ENCODE measurements around the gene EVL. TPM values are rescaled to one million over a fixed set of nuclear protein-coding genes. Genes with fewer than 3 reads are reported as not detected.

EVL gene
- total RNA-seq, 2 experiments from 2014 or later: 340 to 351 TPM

DNA sequence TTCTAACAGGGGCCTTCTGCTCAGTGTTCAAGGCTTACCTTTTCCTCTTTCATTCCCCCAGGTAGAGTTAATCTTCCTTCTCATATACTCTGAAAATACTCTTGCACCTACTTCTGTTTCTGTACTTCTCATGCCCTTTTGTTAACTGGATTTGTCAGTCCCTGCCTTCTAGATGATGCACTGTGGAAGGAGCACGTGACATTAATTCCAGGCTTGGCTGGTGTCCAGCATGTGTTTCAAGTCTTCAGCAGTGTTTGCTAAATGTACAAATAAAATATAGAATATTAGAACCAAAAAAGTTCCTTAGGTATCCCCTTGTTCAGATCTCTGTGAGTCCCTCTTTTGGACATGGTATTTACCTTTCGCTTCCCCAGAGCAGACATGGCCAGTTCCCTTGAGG is 27.9 kb upstream of the EVL start:
- DNase-seq (no peak), ATAC-seq (no peak)
- TF ChIP-seq, protein P1, sequence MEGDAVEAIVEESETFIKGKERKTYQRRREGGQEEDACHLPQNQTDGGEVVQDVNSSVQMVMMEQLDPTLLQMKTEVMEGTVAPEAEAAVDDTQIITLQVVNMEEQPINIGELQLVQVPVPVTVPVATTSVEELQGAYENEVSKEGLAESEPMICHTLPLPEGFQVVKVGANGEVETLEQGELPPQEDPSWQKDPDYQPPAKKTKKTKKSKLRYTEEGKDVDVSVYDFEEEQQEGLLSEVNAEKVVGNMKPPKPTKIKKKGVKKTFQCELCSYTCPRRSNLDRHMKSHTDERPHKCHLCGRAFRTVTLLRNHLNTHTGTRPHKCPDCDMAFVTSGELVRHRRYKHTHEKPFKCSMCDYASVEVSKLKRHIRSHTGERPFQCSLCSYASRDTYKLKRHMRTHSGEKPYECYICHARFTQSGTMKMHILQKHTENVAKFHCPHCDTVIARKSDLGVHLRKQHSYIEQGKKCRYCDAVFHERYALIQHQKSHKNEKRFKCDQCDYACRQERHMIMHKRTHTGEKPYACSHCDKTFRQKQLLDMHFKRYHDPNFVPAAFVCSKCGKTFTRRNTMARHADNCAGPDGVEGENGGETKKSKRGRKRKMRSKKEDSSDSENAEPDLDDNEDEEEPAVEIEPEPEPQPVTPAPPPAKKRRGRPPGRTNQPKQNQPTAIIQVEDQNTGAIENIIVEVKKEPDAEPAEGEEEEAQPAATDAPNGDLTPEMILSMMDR (IDR thresholded peaks at IDR 0.05): no peak
- no peaks in the 10 kb centered on the region for H3K9me3 Mint-ChIP-seq
- intact Hi-C loops (cut with micrococcal nuclease): no loop called here
- H3K27me3 Mint-ChIP-seq: no peaks in the 10 kb centered on the region
- ChIA-PET CTCF (interaction anchor here (0.8 to 4.9 kb wide), 7 partner anchors 12 to 71 kb away, joined by 3 to 19 read pairs (median 3); no protein-coding TSS in a partner anchor), POLR2A (interaction anchor here (0.6 to 0.7 kb wide), 2 partner anchors 17 to 101 kb away, joined by 3 to 4 read pairs; no protein-coding TSS in a partner anchor)
- no peak overlapping the region for H3K27ac Mint-ChIP-seq
- no peak overlapping the region for H3K4me3 Mint-ChIP-seq
- no peaks in the 10 kb centered on the region for H3K36me3 Mint-ChIP-seq (ENCODE audit: low read depth)
- H3K4me1 Mint-ChIP-seq (ENCODE audit: low read depth): peaks cover 9% of the 10 kb centered on the region

DNA sequence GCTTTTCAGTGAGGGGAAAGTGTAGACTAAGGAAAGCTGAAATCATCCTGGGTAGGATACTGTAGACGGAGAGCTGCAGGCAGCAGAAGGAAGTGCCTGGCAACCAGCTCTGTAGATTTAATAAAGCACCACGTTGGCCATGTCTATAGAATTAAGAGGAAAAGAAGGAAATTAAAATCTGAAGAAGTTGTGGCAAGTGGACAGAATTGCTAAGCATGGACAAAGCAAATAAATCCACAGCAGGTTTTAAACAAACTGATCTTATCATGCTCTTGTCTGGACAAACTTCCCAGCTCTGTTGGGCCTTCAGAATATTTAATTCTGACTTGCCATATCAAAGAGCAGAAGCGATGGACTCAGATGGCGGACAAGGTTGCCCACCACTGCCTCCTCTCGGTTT is 27.2 kb upstream of the EVL start:
- H3K9me3 Mint-ChIP-seq: no peaks in the 10 kb centered on the region
- intact Hi-C loops (cut with micrococcal nuclease): no loop called here
- no peak overlapping the region for H3K4me3 Mint-ChIP-seq
- TF ChIP-seq, protein P1 (IDR thresholded peaks at IDR 0.05): no peak
- ChIA-PET POLR2A (interaction anchor here (0.6 kb wide), 1 partner anchor 100 kb away, joined by 3 read pairs; no protein-coding TSS in a partner anchor), CTCF (interaction anchor here (0.9 to 4.9 kb wide), 7 partner anchors 13 to 155 kb away, joined by 3 to 19 read pairs (median 3); no protein-coding TSS in a partner anchor)
- DNase-seq (no peak), ATAC-seq (no peak)
- no peak overlapping the region for H3K27ac Mint-ChIP-seq
- H3K36me3 Mint-ChIP-seq (ENCODE audit: low read depth): no peaks in the 10 kb centered on the region
- no peaks in the 10 kb centered on the region for H3K27me3 Mint-ChIP-seq
- peaks cover 9% of the 10 kb centered on the region for H3K4me1 Mint-ChIP-seq (ENCODE audit: low read depth)

DNA sequence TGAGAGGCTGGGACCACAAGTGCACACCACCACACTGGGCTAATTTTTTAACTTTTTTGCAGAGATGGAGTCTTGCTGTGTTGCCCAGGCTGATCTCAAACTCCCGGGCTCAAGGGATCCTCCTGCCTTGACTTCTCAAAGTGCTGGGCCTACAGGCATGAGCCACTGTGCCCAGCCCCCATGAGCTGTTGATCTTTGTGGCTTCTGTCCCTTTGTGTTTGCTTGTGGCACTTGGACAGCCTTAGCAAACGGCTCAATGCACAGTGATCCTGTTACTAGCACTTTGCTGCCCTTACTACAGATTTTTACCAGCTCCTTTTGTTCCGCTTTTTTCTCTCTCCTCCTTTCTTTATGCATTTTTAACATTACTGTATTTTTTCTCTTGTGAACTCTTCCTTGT is 25.3 kb upstream of the EVL start:
- Mint-ChIP-seq H3K27ac (no peak overlapping the region), H3K4me1 (ENCODE audit: low read depth) (peaks cover 9% of the 10 kb centered on the region), H3K27me3 (no peaks in the 10 kb centered on the region), H3K36me3 (ENCODE audit: low read depth) (no peaks in the 10 kb centered on the region), H3K9me3 (no peaks in the 10 kb centered on the region), H3K4me3 (no peak overlapping the region)
- TF ChIP-seq, protein P1 (IDR thresholded peaks at IDR 0.05): no peak
- ATAC-seq: no peak
- intact Hi-C loops (cut with micrococcal nuclease): no loop called here
- DNase-seq: no peak
- ChIA-PET CTCF (interaction anchor here (0.7 to 4.9 kb wide), 5 partner anchors 10 to 153 kb away, joined by 3 to 19 read pairs (median 3); no protein-coding TSS in a partner anchor), POLR2A (interaction anchor here (2.6 kb wide), 1 partner anchor 25 kb away, joined by 8 read pairs; the partner anchor contains the start of gene EVL)

DNA sequence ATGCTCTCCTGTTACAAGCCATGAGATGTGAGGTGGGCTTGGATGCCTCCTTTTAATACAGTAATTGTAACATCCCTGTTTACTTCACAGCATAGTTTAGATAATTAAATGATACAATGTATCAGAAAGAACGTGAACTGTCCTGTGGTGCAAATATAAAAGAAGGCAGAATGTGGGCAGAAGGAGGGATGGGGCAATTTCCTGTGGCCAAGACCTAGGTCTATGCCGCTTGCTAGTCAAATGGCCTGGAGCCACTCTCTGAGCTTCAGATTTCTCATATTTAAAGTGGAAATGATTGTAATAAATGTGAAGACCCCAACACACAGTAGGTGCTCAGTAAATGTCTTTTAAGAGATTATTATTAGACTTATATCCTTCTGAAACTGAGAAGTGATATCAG is 24.0 kb upstream of the EVL start:
- TF ChIP-seq, protein P1 (IDR thresholded peaks at IDR 0.05): no peak
- Mint-ChIP-seq H3K27me3 (no peaks in the 10 kb centered on the region), H3K9me3 (no peaks in the 10 kb centered on the region), H3K4me3 (no peak overlapping the region), H3K4me1 (ENCODE audit: low read depth) (peaks cover 9% of the 10 kb centered on the region), H3K27ac (no peak overlapping the region), H3K36me3 (ENCODE audit: low read depth) (no peaks in the 10 kb centered on the region)
- no peak for DNase-seq
- POLR2A ChIA-PET: no interaction called here
- no peak for ATAC-seq
- CTCF ChIA-PET: interaction anchor here (1.2 kb wide), 1 partner anchor 9 kb away, joined by 3 read pairs; no protein-coding TSS in a partner anchor
- intact Hi-C loops (cut with micrococcal nuclease): no loop called here

DNA sequence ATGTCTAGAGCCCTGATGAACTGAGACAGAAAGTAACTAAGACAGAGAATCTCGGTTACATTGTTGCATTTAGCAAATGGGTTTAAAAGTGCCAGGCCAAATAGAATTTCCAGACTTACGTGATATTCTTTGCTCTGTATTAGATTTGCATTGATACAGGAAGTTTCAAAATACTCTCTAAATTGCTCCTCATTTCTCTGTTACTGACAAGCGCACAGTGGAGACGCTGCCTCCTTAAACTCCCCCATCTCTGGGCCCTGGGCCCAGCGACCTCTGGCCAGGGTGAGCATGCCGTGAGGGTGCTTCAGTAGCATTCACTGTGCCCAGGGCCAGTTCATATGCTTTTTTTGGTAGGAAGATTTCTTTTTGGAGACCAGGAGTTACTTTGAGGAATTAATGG is 22.9 kb upstream of the EVL start:
- intact Hi-C loops (cut with micrococcal nuclease): no loop called here
- DNase-seq: no peak
- Mint-ChIP-seq H3K4me1 (ENCODE audit: low read depth) (peaks cover 9% of the 10 kb centered on the region), H3K4me3 (no peak overlapping the region), H3K36me3 (ENCODE audit: low read depth) (no peaks in the 10 kb centered on the region), H3K27me3 (no peaks in the 10 kb centered on the region), H3K9me3 (no peaks in the 10 kb centered on the region), H3K27ac (no peak overlapping the region)
- ATAC-seq: no peak
- POLR2A ChIA-PET: no interaction called here
- TF ChIP-seq, protein P1 (IDR thresholded peaks at IDR 0.05): no peak
- CTCF ChIA-PET: no interaction called here

Data from activated CD8-positive, alpha-beta T cell treated with anti-CD3 and anti-CD28 coated beads for 36 hours (primary cell).